ENCODE measurements around the gene EFNA2.

DNA sequence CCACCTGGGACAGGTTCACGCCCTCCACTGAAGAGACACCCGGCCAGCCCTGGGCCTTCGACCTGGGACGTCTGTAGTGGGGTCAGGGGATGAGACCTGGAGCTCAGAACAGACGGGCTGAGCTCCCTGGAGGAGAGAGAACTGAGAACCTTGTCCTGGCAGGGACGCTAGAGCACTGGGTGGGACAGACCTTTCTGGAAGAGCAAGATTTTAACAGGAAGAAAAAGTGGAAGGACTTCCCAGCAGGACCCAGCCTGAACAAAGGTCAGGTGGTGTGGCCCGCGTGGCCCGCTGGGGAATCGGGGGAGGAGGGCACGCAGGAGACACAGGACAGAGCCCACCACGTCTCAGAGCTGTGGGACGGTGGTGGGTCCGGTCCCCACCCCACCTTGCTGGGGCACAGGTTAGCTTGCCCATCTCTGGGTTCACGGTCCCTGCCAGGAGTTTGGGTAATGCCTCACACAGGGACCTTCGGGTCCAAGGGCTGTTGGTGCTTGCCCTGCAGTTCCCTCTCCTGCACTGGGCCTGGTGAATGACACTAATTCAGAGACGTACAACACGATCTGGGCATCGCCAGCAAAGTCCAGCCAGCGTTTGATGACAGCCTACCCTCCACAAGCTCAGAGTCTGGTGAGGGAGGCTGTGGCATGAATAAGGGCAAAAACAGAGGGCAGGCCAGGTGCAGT lies 1.2 kb upstream of the EFNA2 start:
- TF ChIP-seq, protein P1, sequence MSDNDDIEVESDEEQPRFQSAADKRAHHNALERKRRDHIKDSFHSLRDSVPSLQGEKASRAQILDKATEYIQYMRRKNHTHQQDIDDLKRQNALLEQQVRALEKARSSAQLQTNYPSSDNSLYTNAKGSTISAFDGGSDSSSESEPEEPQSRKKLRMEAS (IDR thresholded peaks at IDR 0.05; ENCODE audit: low read depth): no peak
- TF ChIP-seq CTCF (IDR thresholded peaks at IDR 0.05): no peak
- no peak for TF ChIP-seq GABPA (IDR thresholded peaks at IDR 0.05; ENCODE audit: low read depth)
- TF ChIP-seq RCOR1 (IDR thresholded peaks at IDR 0.05; ENCODE audit: low read length): no peak
- TF ChIP-seq EP300 (IDR thresholded peaks at IDR 0.05; ENCODE audit: borderline replicate concordance in 1 of 2, low read depth in 1 of 2, low read length in 1 of 2): no peak
- no peak for TF ChIP-seq TEAD4 (IDR thresholded peaks at IDR 0.05; ENCODE audit: borderline replicate concordance, insufficient read depth)
- TF ChIP-seq USF1 (IDR thresholded peaks at IDR 0.05; ENCODE audit: borderline replicate concordance, low read depth): no peak
- TF ChIP-seq RFX5 (IDR thresholded peaks at IDR 0.05; ENCODE audit: low read length): no peak
- no peak for TF ChIP-seq RAD21 (IDR thresholded peaks at IDR 0.05; ENCODE audit: low read length)
- TF ChIP-seq FOXM1 (IDR thresholded peaks at IDR 0.05; ENCODE audit: low read depth): no peak
- TF ChIP-seq EZH2phosphoT487 (IDR thresholded peaks at IDR 0.05; ENCODE audit: borderline replicate concordance, low read depth): no peak
- no peak for TF ChIP-seq SMC3 (IDR thresholded peaks at IDR 0.05; ENCODE audit: low read depth, low read length)

All from SK-N-SH (cell line).